IMR-90 (cell line): ENCODE measurements around the gene SLC25A46. TPM values are rescaled to one million over a fixed set of nuclear protein-coding genes. Genes with fewer than 3 reads are reported as not detected.

Experiments used
- ATAC-seq: fragments of 200-7000 bp; cut with Tn5 transposase; 2 replicates; pipeline ENCODE4 v1.9.1; 2020; ENCODE audit warnings: low read depth, mild to moderate bottlenecking, moderate library complexity
- BruUV-seq: library from RNA; stranded (reverse); fragments of 400-500 nt; replicated peaks from 2 replicates; lab custom pipeline; 2021; lab: Mats Ljungman, UMichigan
- CTCF ChIA-PET: fragments of 300-600 bp; formaldehyde crosslinking; extraction: SDS; loops from one replicate; lab custom pipeline; 2021; ENCODE audit warnings: antibody characterized with exemption; lab: Yijun Ruan, JAX
- POLR2A ChIA-PET: fragments of 300-600 bp; sonication (Branson Sonifier 250); formaldehyde crosslinking; loops from one replicate; lab custom pipeline; 2022; ENCODE audit warnings: antibody characterized with exemption; ENCODE audit not compliant: unreplicated experiment; lab: Charles Lee
- DNase-seq: peaks from one replicate; pipeline ENCODE4 v3.0.0; 2013
- H2AFZ ChIP-seq: replicated peaks from 2 replicates; pipeline ENCODE3; 2013; ENCODE audit warnings: low read length, mild to moderate bottlenecking; ENCODE audit not compliant: poor library complexity
- H2AK5ac ChIP-seq: 2 replicates; pipeline ENCODE4 v1.6.1; 2013; ENCODE audit warnings: low read depth, low read length, inconsistent platforms
- H2AK9ac ChIP-seq: replicated peaks from 2 replicates; pipeline ENCODE3; 2013; ENCODE audit warnings: mild to moderate bottlenecking, low read depth, low read length, moderate library complexity; ENCODE audit not compliant: poor library complexity
- H2BK120ac ChIP-seq: 2 replicates; pipeline ENCODE4 v1.6.1; 2013; ENCODE audit warnings: low read depth, low read length, inconsistent platforms
- H2BK15ac ChIP-seq: 3 replicates; pipeline ENCODE4 v1.6.1; 2013; ENCODE audit warnings: low read depth, low read length, inconsistent platforms
- H2BK20ac ChIP-seq: 2 replicates; pipeline ENCODE4 v1.6.1; 2013; ENCODE audit warnings: low read depth, mild to moderate bottlenecking, inconsistent platforms, low read length, moderate library complexity
- H2BK5ac ChIP-seq: 2 replicates; pipeline ENCODE4 v1.6.1; 2013; ENCODE audit warnings: mild to moderate bottlenecking, low read depth, low read length, inconsistent platforms; ENCODE audit not compliant: poor library complexity, severe bottlenecking
- H3K14ac ChIP-seq: replicated peaks from 2 replicates; pipeline ENCODE4 v1.6.1; 2013; ENCODE audit warnings: low read depth, low read length, inconsistent platforms
- H3K18ac ChIP-seq: 2 replicates; pipeline ENCODE4 v1.6.1; 2013; ENCODE audit warnings: low read depth, low read length, control low read depth
- H3K23ac ChIP-seq: 2 replicates; pipeline ENCODE4 v1.6.1; 2013; ENCODE audit warnings: low read depth, low read length, inconsistent platforms
- H3K27ac ChIP-seq: 2 replicates; pipeline ENCODE4 v1.5.1; 2013; ENCODE audit warnings: mild to moderate bottlenecking, control low read depth, low read length; ENCODE audit not compliant: insufficient read depth
- H3K27me3 ChIP-seq: 2 replicates; pipeline ENCODE4 v1.6.1; 2013; ENCODE audit warnings: low read length; ENCODE audit not compliant: control insufficient read depth, insufficient read depth
- H3K36me3 ChIP-seq: 2 replicates; pipeline ENCODE4 v1.6.1; 2013; ENCODE audit warnings: low read length, mixed read lengths; ENCODE audit not compliant: control insufficient read depth, insufficient read depth
- H3K4ac ChIP-seq: 2 replicates; pipeline ENCODE4 v1.6.1; 2013; ENCODE audit warnings: low read depth, low read length, inconsistent platforms
- H3K4me1 ChIP-seq: 2 replicates; pipeline ENCODE4 v1.6.1; 2013; ENCODE audit warnings: low read length, mixed read lengths; ENCODE audit not compliant: control insufficient read depth, insufficient read depth
- H3K4me2 ChIP-seq: 2 replicates; pipeline ENCODE4 v1.6.1; 2013; ENCODE audit warnings: low read depth, mild to moderate bottlenecking, control low read depth, low read length, moderate library complexity
- H3K4me3 ChIP-seq: 2 replicates; pipeline ENCODE4 v1.5.1; 2013; ENCODE audit warnings: low read depth, mild to moderate bottlenecking, control low read depth, low read length, moderate library complexity; ENCODE audit not compliant: insufficient read depth
- H3K56ac ChIP-seq: 2 replicates; pipeline ENCODE4 v1.6.1; 2013; ENCODE audit warnings: low read length, inconsistent platforms; ENCODE audit not compliant: insufficient read depth; ENCODE audit errors: extremely low read depth
- H3K79me1 ChIP-seq, 2 experiments: 2 replicates each; pipeline ENCODE4 v1.6.1; 2013; ENCODE audit warnings: low read length in 2 of 2, inconsistent platforms in 1 of 2, low read depth in 1 of 2
- H3K9ac ChIP-seq: 2 replicates; pipeline ENCODE4 v1.6.1; 2013; ENCODE audit warnings: low read depth, low read length, control low read depth
- H3K9me1 ChIP-seq: 2 replicates; pipeline ENCODE4 v1.6.1; 2013; ENCODE audit warnings: low read length, inconsistent platforms; ENCODE audit not compliant: insufficient read depth
- H3K9me3 ChIP-seq: 2 replicates; pipeline ENCODE4 v1.6.1; 2013; ENCODE audit warnings: low read length; ENCODE audit not compliant: control insufficient read depth, insufficient read depth
- H4K20me1 ChIP-seq: 2 replicates; pipeline ENCODE4 v1.6.1; 2013; ENCODE audit warnings: low read length, inconsistent platforms; ENCODE audit not compliant: insufficient read depth
- H4K5ac ChIP-seq: 2 replicates; pipeline ENCODE4 v1.6.1; 2013; ENCODE audit warnings: mild to moderate bottlenecking, low read depth, low read length, control low read depth
- H4K8ac ChIP-seq, 2 experiments: 2 replicates each; pipeline ENCODE4 v1.6.1; 2013; ENCODE audit warnings: low read depth in 2 of 2, low read length in 2 of 2, control low read depth in 1 of 2, inconsistent platforms in 1 of 2
- H4K91ac ChIP-seq: 2 replicates; pipeline ENCODE4 v1.6.1; 2013; ENCODE audit warnings: low read depth, low read length, inconsistent platforms; ENCODE audit not compliant: insufficient read depth
- BHLHE40 ChIP-seq: fragments of 150-350 bp; IDR thresholded peaks from 2 replicates; pipeline ENCODE4 v1.6.1; 2016; ENCODE audit warnings: mild to moderate bottlenecking, low read depth, low read length
- CHD1 ChIP-seq: IDR thresholded peaks from 2 replicates; pipeline ENCODE4 v1.6.1; 2012; ENCODE audit warnings: low read depth, low read length, improper control_type of control experiment
- ELK1 ChIP-seq: fragments of 150-350 bp; IDR thresholded peaks from 2 replicates; pipeline ENCODE4 v1.6.1; 2016; ENCODE audit warnings: low read depth, mild to moderate bottlenecking, low read length, moderate library complexity, borderline replicate concordance
- FOS ChIP-seq: fragments of 150-350 bp; IDR thresholded peaks from 2 replicates; pipeline ENCODE4 v1.6.1; 2016; ENCODE audit warnings: low read depth, low read length
- MAFK ChIP-seq: IDR thresholded peaks from 2 replicates; pipeline ENCODE4 v1.6.1; 2012; ENCODE audit warnings: low read depth, low read length, improper control_type of control experiment
- MAZ ChIP-seq: IDR thresholded peaks from 2 replicates; pipeline ENCODE4 v1.6.1; 2012; ENCODE audit warnings: low read depth, mild to moderate bottlenecking, low read length, improper control_type of control experiment, moderate library complexity, borderline replicate concordance
- NFE2L2 ChIP-seq: fragments of 150-350 bp; IDR thresholded peaks from 2 replicates; pipeline ENCODE4 v1.6.1; 2016; ENCODE audit warnings: low read depth, mild to moderate bottlenecking, low read length
- RAD21 ChIP-seq: IDR thresholded peaks from 2 replicates; pipeline ENCODE4 v1.6.1; 2012; ENCODE audit warnings: low read length, improper control_type of control experiment
- RCOR1 ChIP-seq: IDR thresholded peaks from 2 replicates; pipeline ENCODE4 v1.6.1; 2012; ENCODE audit warnings: mild to moderate bottlenecking, low read length, improper control_type of control experiment; ENCODE audit not compliant: insufficient replicate concordance
- RFX5 ChIP-seq: IDR thresholded peaks from 2 replicates; pipeline ENCODE4 v1.8.0; 2012; ENCODE audit warnings: low read depth, mild to moderate bottlenecking, low read length, moderate library complexity
- SMC3 ChIP-seq: fragments of 150-350 bp; IDR thresholded peaks from 2 replicates; pipeline ENCODE4 v1.6.1; 2016; ENCODE audit warnings: low read depth, mild to moderate bottlenecking, antibody characterized with exemption, low read length, moderate library complexity
- WGBS, 2 experiments: methylation state at CpG; one replicate each; pipeline versions ENCODE4 v1.1.5 to v1.1.7; 2013; ENCODE audit warnings: missing lambda C conversion rate in 2 of 2; ENCODE audit not compliant: insufficient read length in 1 of 2; ENCODE audit errors: extremely low coverage in 2 of 2; 5-methylcytosine and 5-hydroxymethylcytosine counted together
- dilution Hi-C: fragments of 300-500 bp; cut with HindIII; formaldehyde crosslinking; loops from one replicate; pipeline ENCODE4 v1.14.3; 2018; ENCODE audit warnings: low sequenced_read_pairs; ENCODE audit not compliant: unreplicated experiment
- in situ Hi-C: fragments of 300-500 bp; cut with MboI; formaldehyde crosslinking; loops from 3 replicates; pipeline ENCODE4 v1.14.3; 2019; ENCODE audit warnings: low sequenced_read_pairs, inconsistent platforms, mixed read lengths
- intact Hi-C: fragments of 100-400 bp; cut with micrococcal nuclease; formaldehyde crosslinking; loops from 2 replicates; pipeline ENCODE4 v1.10.0; 2022
- polyA plus RNA-seq, 3 experiments: library from polyadenylated mRNA; depleted of rRNA; stranded (reverse); fragments of >200 nt; gene quantifications; 2 replicates each; pipeline ENCODE4 v1.2.3, GENCODE V29; 2012; ENCODE audit warnings: low replicate concordance in 1 of 3
- total RNA-seq: library from RNA; depleted of rRNA; stranded (reverse); fragments of >200 nt; gene quantifications from 2 replicates; pipeline ENCODE4 v1.2.3, GENCODE V29; 2012
- TF ChIP-seq, protein P1 (sequence below): fragments of 150-350 bp; IDR thresholded peaks from 2 replicates; pipeline ENCODE4 v1.6.1; 2017; ENCODE audit warnings: mild to moderate bottlenecking, antibody characterized with exemption, low read length, low read depth
- TF ChIP-seq, protein P2 (sequence below): conservative IDR thresholded peaks from 2 replicates; pipeline ENCODE4 v1.5.1; 2012; ENCODE audit warnings: mild to moderate bottlenecking, low read depth, low read length, improper control_type of control experiment

SLC25A46 gene
- total and polyA plus RNA-seq, 2 of the 4 experiments (the other 2 are of a cell fraction) = 25.1 to 67.9 TPM

DNA sequence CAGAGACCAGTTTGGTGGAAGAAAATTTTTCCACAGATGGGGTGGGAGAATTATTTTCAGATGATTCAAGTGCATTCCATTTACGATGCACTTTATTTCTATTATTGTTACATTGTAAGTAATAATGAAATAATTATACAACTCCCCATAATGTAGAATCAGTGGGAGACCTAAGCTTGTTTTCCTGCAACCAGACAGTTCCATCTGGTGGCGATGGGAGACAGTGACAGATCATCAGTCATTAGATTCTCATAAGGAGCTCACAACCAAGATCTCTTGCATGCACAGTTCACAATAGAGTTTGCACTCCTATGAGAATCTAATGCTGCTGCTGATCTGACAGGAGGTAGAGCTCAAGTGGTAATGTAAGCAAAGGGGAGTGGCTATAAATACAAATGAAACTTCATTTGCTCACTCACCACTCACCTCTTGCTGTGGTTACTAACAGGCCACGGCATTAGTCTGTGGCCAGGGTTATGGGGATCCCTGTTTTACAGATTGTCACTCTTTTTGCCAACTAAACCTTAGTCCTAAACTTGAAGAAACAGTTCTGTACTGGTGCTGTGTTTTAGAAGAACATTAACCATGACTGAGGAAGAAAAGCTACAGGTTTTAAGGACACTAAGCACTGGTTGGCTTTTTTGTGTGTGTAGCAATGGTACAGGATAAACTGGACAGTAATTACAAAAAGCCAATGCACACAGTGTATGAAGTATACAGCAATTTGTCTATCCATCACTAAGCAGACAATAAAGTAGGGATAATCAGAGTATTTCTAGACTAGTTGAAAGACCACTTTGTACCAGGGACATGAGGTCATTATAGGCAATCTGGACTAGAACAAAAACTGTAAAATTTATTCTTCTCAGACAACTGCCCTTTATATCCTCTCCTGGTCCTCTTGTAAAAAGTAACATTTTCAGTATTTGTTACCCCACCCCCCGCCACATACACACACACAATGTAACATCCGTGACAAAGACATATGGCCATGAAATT lies 22.3 kb upstream of the SLC25A46 start:
- no peak overlapping the region for H2BK15ac ChIP-seq
- H2BK120ac ChIP-seq = no peak overlapping the region
- intact Hi-C loops (loop anchor here (10.0 kb wide), 1 partner anchor 272 kb away; no protein-coding TSS in a partner anchor), dilution Hi-C loops (no loop called here), in situ Hi-C loops (no loop called here)
- no peak overlapping the region for H3K27ac ChIP-seq
- no peak overlapping the region for H2AK9ac ChIP-seq
- BruUV-seq = no TSS peak
- H3K18ac ChIP-seq = no peak overlapping the region
- DNase-seq (no peak), ATAC-seq (no peak)
- H3K9me1 ChIP-seq = no peaks in the 10 kb centered on the region
- no peaks in the 10 kb centered on the region for H4K20me1 ChIP-seq
- H2AK5ac ChIP-seq = no peak overlapping the region
- H2BK20ac ChIP-seq = no peak overlapping the region
- no peaks in the 10 kb centered on the region for H3K36me3 ChIP-seq
- no peak overlapping the region for H4K5ac ChIP-seq
- no peak overlapping the region for H3K4ac ChIP-seq
- H3K14ac ChIP-seq = no peak overlapping the region
- H2BK5ac ChIP-seq = no peak overlapping the region
- no peak overlapping the region for H3K56ac ChIP-seq
- no peak overlapping the region for H3K4me3 ChIP-seq
- H3K23ac ChIP-seq = no peak overlapping the region
- H3K79me1 ChIP-seq = no peaks in the 10 kb centered on the region
- ChIA-PET POLR2A (no interaction called here), CTCF (interaction anchor here (1.4 kb wide), 1 partner anchor 8 kb away, joined by 4 read pairs; no protein-coding TSS in a partner anchor)
- no peak overlapping the region for H2AFZ ChIP-seq
- 20% methylated on average over 1 of the region's 5 CpGs; no CpG with 5 or more reads in 1 of the 2 experiments for WGBS, 2 experiments
- no peak overlapping the region for H3K4me2 ChIP-seq
- no peak overlapping the region for H4K8ac ChIP-seq
- no peaks in the 10 kb centered on the region for H3K4me1 ChIP-seq
- H4K91ac ChIP-seq = no peak overlapping the region
- no peaks in the 10 kb centered on the region for H3K9me3 ChIP-seq
- no peak overlapping the region for H3K9ac ChIP-seq
- H3K27me3 ChIP-seq = no peaks in the 10 kb centered on the region
- no peak for TF ChIP-seq SMC3
- TF ChIP-seq RCOR1 = no peak
- TF ChIP-seq MAZ = no peak
- TF ChIP-seq ELK1 = no peak
- no peak for TF ChIP-seq NFE2L2
- no peak for TF ChIP-seq MAFK
- TF ChIP-seq RFX5 = no peak
- TF ChIP-seq CHD1 = no peak
- no peak for TF ChIP-seq BHLHE40
- no peak for TF ChIP-seq RAD21
- TF ChIP-seq, protein P1, sequence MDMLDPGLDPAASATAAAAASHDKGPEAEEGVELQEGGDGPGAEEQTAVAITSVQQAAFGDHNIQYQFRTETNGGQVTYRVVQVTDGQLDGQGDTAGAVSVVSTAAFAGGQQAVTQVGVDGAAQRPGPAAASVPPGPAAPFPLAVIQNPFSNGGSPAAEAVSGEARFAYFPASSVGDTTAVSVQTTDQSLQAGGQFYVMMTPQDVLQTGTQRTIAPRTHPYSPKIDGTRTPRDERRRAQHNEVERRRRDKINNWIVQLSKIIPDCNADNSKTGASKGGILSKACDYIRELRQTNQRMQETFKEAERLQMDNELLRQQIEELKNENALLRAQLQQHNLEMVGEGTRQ = no peak
- TF ChIP-seq, protein P2, sequence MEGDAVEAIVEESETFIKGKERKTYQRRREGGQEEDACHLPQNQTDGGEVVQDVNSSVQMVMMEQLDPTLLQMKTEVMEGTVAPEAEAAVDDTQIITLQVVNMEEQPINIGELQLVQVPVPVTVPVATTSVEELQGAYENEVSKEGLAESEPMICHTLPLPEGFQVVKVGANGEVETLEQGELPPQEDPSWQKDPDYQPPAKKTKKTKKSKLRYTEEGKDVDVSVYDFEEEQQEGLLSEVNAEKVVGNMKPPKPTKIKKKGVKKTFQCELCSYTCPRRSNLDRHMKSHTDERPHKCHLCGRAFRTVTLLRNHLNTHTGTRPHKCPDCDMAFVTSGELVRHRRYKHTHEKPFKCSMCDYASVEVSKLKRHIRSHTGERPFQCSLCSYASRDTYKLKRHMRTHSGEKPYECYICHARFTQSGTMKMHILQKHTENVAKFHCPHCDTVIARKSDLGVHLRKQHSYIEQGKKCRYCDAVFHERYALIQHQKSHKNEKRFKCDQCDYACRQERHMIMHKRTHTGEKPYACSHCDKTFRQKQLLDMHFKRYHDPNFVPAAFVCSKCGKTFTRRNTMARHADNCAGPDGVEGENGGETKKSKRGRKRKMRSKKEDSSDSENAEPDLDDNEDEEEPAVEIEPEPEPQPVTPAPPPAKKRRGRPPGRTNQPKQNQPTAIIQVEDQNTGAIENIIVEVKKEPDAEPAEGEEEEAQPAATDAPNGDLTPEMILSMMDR = no peak
- no peak for TF ChIP-seq FOS
